PC-3 (cell line): ENCODE data around the gene NENF. TPM values are rescaled to one million over a fixed set of nuclear protein-coding genes. Genes with fewer than 3 reads are reported as not detected.

Experiments used
- ATAC-seq: fragments of 200-7000 bp; cut with Tn5 transposase; 2 replicates; pipeline ENCODE4 v1.9.1; 2020; ENCODE audit warnings: mild to moderate bottlenecking, moderate library complexity
- BruUV-seq: library from RNA; stranded (reverse); fragments of 400-500 nt; replicated peaks from 2 replicates; lab custom pipeline; 2021; lab: Mats Ljungman, UMichigan
- CTCF ChIA-PET: fragments of 300-600 bp; sonication (Branson Sonifier 250); formaldehyde crosslinking; loops from one replicate; lab custom pipeline; 2022; ENCODE audit warnings: antibody characterized with exemption; lab: Charles Lee
- POLR2A ChIA-PET: fragments of 300-600 bp; sonication (Branson Sonifier 250); formaldehyde crosslinking; loops from one replicate; lab custom pipeline; 2022; ENCODE audit warnings: antibody characterized with exemption; ENCODE audit not compliant: unreplicated experiment; lab: Charles Lee
- DNase-seq: peaks from one replicate; pipeline ENCODE4 v3.0.0-alpha.2; 2015
- H2AFZ ChIP-seq: fragments of 300-600 bp; sonication (generic); 2 replicates; pipeline ENCODE4 v1.6.0; 2016; ENCODE audit warnings: antibody characterized with exemption, low read length
- H3F3A ChIP-seq: fragments of 300-600 bp; sonication (generic); one replicate; pipeline ENCODE4 v1.6.0; 2017; ENCODE audit warnings: antibody characterized with exemption, low read length, control low read depth, mild to moderate bottlenecking; ENCODE audit not compliant: unreplicated experiment
- H3K27ac ChIP-seq: fragments of 300-600 bp; sonication (generic); 2 replicates; pipeline ENCODE4 v1.5.1; 2016; ENCODE audit warnings: mild to moderate bottlenecking, low read length
- H3K27me3 ChIP-seq: fragments of 300-600 bp; sonication (generic); 2 replicates; pipeline ENCODE4 v1.6.1; 2016; ENCODE audit warnings: low read length, mixed read lengths
- H3K36me3 ChIP-seq: fragments of 300-600 bp; sonication (generic); 2 replicates; pipeline ENCODE4 v1.6.1; 2016; ENCODE audit warnings: low read depth, mixed run types, low read length, mixed read lengths
- H3K4me1 ChIP-seq: fragments of 300-600 bp; sonication (generic); 2 replicates; pipeline ENCODE4 v1.5.1; 2016; ENCODE audit warnings: low read length; ENCODE audit not compliant: insufficient read depth
- H3K4me2 ChIP-seq: fragments of 300-600 bp; sonication (generic); 2 replicates; pipeline ENCODE4 v1.6.0; 2016; ENCODE audit warnings: low read length
- H3K4me3 ChIP-seq: fragments of 300-600 bp; sonication (generic); 2 replicates; pipeline ENCODE4 v1.5.1; 2016; ENCODE audit warnings: mild to moderate bottlenecking, low read length, mixed read lengths
- H3K79me2 ChIP-seq: fragments of 300-600 bp; sonication (generic); 2 replicates; pipeline ENCODE4 v1.6.1; 2017; ENCODE audit warnings: low read length, mixed read lengths
- H3K9ac ChIP-seq: fragments of 300-600 bp; sonication (generic); 2 replicates; pipeline ENCODE4 v1.6.0; 2016; ENCODE audit warnings: mild to moderate bottlenecking, low read length
- H3K9me2 ChIP-seq: fragments of 300-600 bp; sonication (generic); replicated peaks from 2 replicates; pipeline ENCODE4 v1.6.1; 2016; ENCODE audit warnings: mixed run types, low read length, mixed read lengths
- H3K9me3 ChIP-seq: fragments of 300-600 bp; sonication (generic); 2 replicates; pipeline ENCODE4 v1.6.1; 2016; ENCODE audit warnings: low read length, mixed read lengths
- H4K20me1 ChIP-seq: fragments of 300-600 bp; sonication (generic); 2 replicates; pipeline ENCODE4 v1.6.1; 2016; ENCODE audit warnings: low read length, mixed read lengths
- EZH2 ChIP-seq: fragments of 300-600 bp; sonication (generic); IDR thresholded peaks from one replicate; pipeline ENCODE4 v1.6.1; 2017; ENCODE audit warnings: antibody characterized with exemption, mild to moderate bottlenecking, low read length; ENCODE audit not compliant: unreplicated experiment
- EZH2phosphoT487 ChIP-seq: fragments of 300-600 bp; sonication (generic); IDR thresholded peaks from 2 replicates; pipeline ENCODE4 v1.6.1; 2018; ENCODE audit warnings: mild to moderate bottlenecking, antibody characterized with exemption, low read length, borderline replicate concordance
- intact Hi-C: fragments of 100-400 bp; cut with micrococcal nuclease; formaldehyde crosslinking; loops from 2 replicates; pipeline ENCODE4 v1.9.0; 2023
- total RNA-seq: library from RNA; depleted of rRNA; stranded (reverse); fragments of >200 nt; gene quantifications from 2 replicates; pipeline ENCODE4 v1.2.3, GENCODE V29; 2014
- TF ChIP-seq, protein P1 (sequence below): fragments of 300-600 bp; sonication (generic); conservative IDR thresholded peaks from 2 replicates; pipeline ENCODE4 v1.5.1; 2017; ENCODE audit warnings: antibody characterized with exemption, low read depth, mild to moderate bottlenecking, low read length

Gene NENF
- total RNA-seq, 1 experiment from 2014 or later, result 161 TPM

GRCh38 chr1:212446333-212446732 lies 13.6 kb downstream of the NENF start:
- CTCF ChIA-PET, result no interaction called here
- Histone ChIP-seq H3K4me2 (no peak overlapping the region), H3K9me3 (no peaks in the 10 kb centered on the region), H3F3A (no peaks in the 10 kb centered on the region), H3K4me3 (no peak overlapping the region), H3K9ac (no peak overlapping the region), H3K36me3 (peaks cover 10% of the 10 kb centered on the region), H3K27me3 (no peaks in the 10 kb centered on the region), H3K9me2 (no peaks in the 10 kb centered on the region), H3K79me2 (no peaks in the 10 kb centered on the region), H3K4me1 (no peaks in the 10 kb centered on the region), H3K27ac (no peak overlapping the region), H2AFZ (no peak overlapping the region), H4K20me1 (no peaks in the 10 kb centered on the region)
- intact Hi-C loops, result no loop called here
- TF ChIP-seq, protein P1, sequence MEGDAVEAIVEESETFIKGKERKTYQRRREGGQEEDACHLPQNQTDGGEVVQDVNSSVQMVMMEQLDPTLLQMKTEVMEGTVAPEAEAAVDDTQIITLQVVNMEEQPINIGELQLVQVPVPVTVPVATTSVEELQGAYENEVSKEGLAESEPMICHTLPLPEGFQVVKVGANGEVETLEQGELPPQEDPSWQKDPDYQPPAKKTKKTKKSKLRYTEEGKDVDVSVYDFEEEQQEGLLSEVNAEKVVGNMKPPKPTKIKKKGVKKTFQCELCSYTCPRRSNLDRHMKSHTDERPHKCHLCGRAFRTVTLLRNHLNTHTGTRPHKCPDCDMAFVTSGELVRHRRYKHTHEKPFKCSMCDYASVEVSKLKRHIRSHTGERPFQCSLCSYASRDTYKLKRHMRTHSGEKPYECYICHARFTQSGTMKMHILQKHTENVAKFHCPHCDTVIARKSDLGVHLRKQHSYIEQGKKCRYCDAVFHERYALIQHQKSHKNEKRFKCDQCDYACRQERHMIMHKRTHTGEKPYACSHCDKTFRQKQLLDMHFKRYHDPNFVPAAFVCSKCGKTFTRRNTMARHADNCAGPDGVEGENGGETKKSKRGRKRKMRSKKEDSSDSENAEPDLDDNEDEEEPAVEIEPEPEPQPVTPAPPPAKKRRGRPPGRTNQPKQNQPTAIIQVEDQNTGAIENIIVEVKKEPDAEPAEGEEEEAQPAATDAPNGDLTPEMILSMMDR, result no peak
- TF ChIP-seq EZH2 (no peak), EZH2phosphoT487 (no peak)
- BruUV-seq, result no TSS peak
- ATAC-seq (no peak), DNase-seq (no peak)
- POLR2A ChIA-PET, result no interaction called here

- Histone ChIP-seq H3K36me3 (peaks cover 10% of the 10 kb centered on the region), H3K9me2 (no peaks in the 10 kb centered on the region), H3K9ac (no peak overlapping the region), H3K4me2 (no peak overlapping the region), H3K79me2 (no peaks in the 10 kb centered on the region), H3K27me3 (no peaks in the 10 kb centered on the region), H3F3A (no peaks in the 10 kb centered on the region), H3K9me3 (no peaks in the 10 kb centered on the region), H3K4me1 (no peaks in the 10 kb centered on the region), H3K4me3 (no peak overlapping the region), H3K27ac (no peak overlapping the region), H4K20me1 (no peaks in the 10 kb centered on the region), H2AFZ (no peak overlapping the region)
- TF ChIP-seq EZH2phosphoT487, result no peak
- TF ChIP-seq, protein P1, result no peak
- TF ChIP-seq EZH2, result no peak
- ChIA-PET POLR2A (no interaction called here), CTCF (no interaction called here)
- DNase-seq (no peak), ATAC-seq (no peak)
- intact Hi-C loops, result no loop called here
- BruUV-seq, result no TSS peak
Observed at GRCh38 chr1:212447478-212447877, 14.8 kb downstream of the NENF start.

DNA sequence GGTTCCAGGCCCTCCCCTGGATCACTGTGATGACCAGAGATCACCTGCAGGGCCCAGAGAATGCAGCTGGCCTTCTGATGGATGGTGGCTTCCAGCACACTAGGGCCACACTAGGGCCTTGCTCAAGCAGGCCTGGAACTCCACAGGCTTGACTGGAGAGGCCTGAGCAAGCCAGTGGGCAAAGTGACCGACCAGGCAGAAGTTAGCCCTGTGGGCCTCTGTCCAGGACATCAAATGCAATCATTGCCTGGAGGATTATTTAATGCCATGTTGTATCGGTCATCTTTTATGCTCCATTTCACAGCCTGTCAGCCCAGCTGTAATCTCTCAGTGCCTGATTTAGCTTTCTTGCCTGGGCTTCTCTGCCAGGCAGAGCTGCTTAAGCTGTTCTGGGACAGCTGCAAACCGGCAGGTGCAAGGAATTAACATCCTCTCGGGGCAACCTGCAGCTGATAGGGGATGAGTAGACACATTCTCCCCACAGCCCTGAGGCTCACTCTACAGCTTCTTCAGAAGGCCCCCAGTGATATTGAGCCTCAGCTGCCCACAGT lies 17.7 kb downstream of the NENF start:
- peaks cover 3% of the 10 kb centered on the region; the same call in 1 of the 2 replicates for H3K36me3 ChIP-seq
- no peak overlapping the region for H3K27ac ChIP-seq

More for the DNA sequence above, 17.7 kb downstream of the NENF start:
- no TSS peak for BruUV-seq
- H4K20me1 ChIP-seq, result no peaks in the 10 kb centered on the region
- ChIA-PET CTCF (interaction anchor here (1.1 to 1.3 kb wide), 2 partner anchors 380 to 415 kb away, joined by 3 to 5 read pairs; partner anchors contain the start of genes DTL and INTS7), POLR2A (no interaction called here)
- H3K9me2 ChIP-seq, result no peaks in the 10 kb centered on the region
- DNase-seq, result no peak
- H3K4me1 ChIP-seq, result no peaks in the 10 kb centered on the region
- H3K79me2 ChIP-seq, result no peaks in the 10 kb centered on the region
- H3K9ac ChIP-seq, result no peak overlapping the region
- no peak overlapping the region for H2AFZ ChIP-seq
- no peaks in the 10 kb centered on the region for H3F3A ChIP-seq
- no peaks in the 10 kb centered on the region for H3K9me3 ChIP-seq
- no peaks in the 10 kb centered on the region for H3K27me3 ChIP-seq
- no peak overlapping the region for H3K4me2 ChIP-seq
- H3K4me3 ChIP-seq, result no peak overlapping the region
- no peak for TF ChIP-seq EZH2phosphoT487
- TF ChIP-seq EZH2, result no peak
- TF ChIP-seq, protein P1, result no peak
- ATAC-seq, result no peak; the same call in none of the 2 replicates
- intact Hi-C loops, result no loop called here
